ENCODE measurements around the gene LTF.
A peak's percentile ranks its signal among the peaks of the same experiment; 100 is the strongest.

LTF gene

DNA sequence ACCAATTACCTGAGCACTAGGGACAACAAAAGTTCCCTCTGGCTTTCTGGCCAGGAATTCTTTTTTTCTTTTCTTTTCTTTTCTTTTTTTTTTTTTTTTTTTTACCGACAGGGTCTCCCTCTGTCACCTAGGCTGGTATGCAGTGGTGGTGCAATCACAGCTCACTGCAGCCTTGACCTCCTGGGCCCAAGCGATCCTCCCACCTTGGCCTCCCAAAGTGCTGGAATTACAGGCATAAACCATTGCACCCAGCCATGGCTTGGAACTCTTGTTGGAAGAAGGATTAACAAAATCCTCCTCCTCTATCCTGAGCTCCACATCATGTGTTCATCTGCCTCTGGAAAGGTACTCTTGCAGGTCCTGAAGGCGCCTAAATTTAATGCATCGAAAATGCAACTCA is 2.9 kb upstream of the LTF start:
- no peak for DNase-seq

DNA sequence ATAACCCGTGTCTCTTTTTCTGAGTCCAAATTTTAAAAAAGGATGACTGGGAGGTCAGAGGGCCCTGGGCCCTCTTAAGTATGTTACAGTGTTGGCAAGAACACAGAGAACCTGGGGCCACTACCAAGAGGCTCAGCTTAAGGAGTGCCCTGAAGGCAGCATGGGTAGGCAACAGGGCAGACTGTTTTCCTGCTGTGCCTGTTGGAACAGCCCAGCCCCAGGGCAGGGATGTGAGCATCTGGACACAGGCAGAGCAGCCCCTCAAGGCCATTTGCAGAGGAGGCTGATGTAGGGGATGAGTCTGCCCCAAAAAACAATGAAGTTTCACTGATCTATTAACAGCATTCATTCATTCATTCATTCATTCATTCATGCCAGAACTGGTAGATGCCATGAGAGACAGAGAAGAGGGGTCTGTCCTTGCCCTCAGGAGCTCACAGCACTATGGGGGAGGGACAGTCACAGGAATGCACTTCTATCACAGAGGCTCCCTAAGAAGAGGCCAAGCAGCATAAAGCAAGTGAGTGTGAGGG is 2.2 kb upstream of the LTF start:
- DNase-seq, result no peak

DNA sequence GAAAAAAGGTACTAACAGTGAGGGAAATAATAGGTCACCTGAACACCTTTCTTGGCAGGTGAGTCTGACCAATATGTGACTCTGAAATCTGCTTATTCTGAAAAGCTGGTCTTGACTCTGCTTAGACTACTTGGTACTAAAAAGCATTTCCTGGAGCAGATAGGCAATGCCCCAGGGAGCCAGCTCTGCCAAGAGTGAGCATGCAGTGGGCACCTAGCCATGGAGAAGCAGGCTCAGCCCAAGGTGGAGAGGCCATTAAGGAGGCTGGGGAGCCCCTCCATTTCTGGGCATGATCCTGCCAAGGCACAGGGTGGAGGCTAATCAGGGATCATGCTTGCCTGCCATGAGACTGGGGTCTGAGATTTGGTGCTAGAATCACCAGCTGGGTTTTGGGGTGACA is 1.6 kb upstream of the LTF start:
- no peak for DNase-seq

DNA sequence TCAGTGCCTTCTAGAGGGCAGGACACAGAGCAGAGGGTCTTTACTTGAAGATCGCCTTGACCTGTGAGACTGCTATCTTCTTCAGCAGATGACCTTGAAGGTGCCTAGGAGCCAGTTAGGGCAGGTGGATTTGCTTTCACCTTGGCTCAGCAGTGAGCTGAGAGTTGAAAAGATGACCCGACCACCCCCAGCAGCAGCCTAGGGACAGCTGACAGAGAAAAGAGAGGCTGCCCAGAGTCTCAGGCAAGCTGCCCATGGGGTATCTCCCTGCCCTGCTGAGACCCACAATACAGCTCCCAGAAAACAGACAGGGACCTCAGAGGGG is 453 bp upstream of the LTF start:
- DNase-seq, result no peak

DNA sequence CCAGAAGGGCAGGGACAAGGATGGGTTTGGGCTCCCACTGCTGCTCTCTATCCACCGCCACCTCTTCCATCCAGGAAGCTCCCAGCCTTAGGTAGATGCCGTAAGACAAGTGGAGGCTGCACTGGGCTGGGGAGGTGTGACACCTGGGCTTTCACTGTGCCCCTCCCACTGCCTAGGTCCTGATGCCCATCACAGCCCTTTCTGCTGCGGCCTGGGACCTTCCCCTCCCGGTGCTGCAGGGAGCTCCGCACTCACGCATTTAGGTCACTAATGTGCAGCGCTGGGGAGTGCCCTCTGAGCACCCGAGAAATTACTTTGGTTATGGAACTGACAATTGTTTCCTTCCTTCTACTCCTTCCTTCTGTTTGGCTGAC is 850 bp downstream of the LTF start:
- no peak for DNase-seq

DNA sequence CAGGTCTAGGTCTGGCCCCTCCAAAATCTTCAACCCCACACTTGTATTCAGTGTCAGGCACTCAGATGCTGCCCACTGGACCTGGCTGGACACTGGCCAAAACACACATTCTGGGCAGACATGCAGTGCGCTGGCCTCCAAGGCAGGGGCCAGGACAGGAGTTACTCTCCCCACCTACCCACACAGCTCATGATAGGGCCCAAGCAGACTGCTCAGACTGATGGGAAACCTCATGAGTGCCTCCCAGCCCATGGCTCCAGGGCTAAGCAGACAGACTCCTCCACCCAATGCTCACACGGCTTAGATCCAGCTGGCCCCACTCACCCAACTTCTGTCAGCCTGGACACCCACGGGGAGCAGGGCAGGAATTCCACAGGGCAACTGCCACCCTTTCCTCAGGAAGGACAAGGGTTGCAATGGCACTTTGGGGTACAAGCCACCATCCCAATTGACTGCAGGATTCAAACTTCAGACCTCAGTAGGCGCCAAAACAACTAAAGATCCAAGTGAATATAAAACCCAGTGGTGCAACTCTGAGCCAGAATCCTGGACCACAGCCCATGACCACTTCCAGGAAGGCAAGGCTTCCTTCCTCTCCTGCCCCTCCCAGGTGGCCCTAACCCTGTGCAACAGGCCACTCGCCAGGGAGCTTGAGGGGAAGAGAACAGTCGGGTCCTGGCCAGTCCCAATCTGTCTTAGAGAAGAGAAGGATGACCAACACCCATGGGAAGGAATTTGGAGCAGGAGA is 1.4 kb downstream of the LTF start:
- no peak for DNase-seq

DNA sequence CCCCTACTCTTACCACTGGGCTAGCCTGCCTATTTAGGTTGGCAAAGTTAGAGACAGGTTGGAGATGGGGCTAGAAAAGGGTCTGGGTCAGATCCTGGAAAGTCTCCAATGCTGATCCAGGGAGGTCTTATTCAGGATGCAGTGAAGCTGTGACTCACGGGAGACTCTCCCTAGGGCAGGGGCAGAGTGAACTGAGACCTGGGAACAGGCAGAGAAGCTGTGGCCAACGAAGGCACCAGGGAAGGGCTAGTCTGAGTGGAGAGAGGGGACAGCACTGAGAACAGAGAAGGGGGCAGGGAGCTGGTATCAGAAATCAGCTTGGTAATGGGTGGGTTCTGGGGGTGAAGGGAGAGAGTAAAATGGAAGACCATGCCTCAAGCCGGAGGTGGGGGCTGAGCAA is 2.2 kb downstream of the LTF start:
- DNase-seq, result no peak

DNA sequence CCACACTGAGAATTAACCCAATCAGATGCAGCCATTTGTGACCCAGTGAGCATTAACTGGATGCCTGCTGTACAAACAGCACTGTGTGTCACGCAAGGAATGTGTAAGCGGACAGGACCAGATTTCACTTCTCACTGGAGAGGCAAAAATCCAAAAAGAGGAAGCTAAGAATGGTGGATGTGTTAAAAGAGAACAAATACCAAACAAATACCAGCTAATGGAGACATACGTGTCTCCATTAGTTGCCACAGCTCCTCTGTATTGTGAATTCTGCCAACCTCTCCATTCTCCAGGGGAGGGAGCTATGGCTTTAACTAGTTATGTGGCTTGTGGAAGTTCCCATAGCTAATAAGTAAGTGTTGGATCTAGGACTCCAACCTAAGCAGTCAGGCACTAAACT is 2.6 kb downstream of the LTF start:
- peak; percentile 17 to 31 for DNase-seq

DNA sequence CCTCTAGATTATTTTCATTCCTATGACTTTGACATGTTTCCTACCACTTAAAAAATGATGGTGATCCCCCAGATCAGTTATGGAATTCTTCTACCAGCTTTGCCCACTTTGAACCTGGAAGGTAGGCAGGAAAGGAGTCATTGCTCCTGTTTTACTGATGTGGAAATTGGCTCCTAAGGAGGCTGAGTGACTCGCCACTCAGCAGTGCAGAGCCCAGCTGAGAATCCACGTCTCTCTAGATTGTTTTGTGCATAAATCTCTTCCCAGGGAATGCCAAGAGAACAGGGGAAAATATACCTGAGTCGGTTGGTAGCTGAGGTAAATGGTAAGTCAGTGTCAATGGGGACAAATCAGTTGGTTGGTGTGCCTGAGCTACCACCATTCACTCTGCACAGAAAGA is 4.7 kb downstream of the LTF start:
- no peak for DNase-seq

DNA sequence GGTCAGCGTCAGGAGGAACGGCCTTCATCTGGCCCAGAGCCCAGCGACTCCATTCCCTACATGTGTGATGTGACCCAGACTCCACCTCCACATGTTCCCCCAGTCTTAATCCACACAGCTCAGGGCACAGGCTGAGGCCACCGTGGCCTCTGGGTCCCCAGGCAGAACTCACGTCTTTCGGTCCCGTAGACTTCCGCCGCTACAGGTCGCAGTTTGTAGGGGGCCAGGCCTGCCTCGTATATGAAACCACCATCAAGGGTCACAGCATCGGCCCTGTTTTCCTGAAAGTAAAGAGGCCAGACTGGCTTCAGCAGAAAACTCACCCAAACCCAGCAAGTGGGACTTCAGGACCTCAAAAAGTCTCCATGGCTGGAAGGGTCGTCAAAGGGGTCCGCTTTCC is 8.6 kb downstream of the LTF start:
- no peak for DNase-seq

DNA sequence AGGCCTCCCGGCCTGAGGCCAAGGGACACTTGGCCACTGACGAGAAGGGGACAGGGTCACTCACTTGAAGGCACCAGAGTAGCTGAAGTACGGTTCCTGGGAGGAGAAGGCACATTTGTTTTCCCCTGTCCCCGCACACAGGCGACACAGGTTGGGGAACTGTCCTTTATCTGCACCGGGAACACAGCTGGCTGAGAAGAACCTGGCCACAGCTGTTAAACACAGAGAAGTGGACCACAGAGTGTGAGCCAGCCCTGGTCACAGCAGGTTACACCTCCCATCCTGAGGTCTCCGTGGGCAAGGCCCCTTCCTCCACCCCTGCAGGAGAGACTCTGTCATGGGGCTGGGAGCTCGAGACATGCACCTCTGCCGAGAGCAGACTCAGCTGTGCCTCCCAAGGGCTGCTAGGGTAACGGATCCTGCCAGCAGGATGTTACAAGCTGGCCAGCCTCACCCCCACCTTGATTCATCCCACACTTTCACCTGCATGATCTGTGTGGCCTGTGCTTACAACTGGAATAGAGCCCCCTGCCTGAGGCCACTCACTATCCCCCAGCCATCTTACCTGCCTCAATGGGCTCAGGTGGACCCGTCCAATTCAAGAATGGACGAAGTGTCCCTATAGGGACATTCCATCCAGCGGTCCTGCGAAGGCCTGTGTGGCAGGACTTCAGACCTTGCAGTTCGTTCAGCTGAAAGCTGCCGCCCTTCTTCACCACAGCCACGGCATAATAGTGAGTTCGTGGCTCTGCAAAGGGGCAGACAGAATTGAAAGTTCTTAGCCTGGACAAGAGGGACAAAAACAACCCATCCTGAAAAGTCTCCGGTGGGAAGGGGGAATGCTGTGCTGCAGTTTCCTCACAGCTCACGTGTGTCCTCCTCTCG is 9.2 kb downstream of the LTF start:
- DNase-seq, result no peak

DNA sequence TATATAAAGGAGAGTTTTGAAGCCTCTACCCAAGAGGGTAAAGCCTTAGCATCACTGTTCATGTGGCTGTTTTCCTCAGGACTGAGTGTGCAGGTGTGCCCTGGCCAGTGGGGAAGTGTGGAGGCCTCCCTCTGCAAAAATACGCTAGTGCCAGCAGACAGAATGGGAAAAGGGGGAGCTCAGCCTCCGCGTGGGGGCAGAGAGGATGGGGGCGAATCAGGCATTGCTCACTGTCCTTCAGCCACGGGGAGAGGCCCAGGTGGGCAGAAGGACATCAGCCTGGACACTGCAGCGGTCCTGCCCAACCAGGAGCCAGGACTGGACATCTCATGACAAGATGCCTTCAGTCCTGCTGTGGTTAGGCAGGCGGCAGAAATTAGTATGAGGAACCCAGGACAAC is 10.1 kb downstream of the LTF start:
- DNase-seq, result no peak

DNA sequence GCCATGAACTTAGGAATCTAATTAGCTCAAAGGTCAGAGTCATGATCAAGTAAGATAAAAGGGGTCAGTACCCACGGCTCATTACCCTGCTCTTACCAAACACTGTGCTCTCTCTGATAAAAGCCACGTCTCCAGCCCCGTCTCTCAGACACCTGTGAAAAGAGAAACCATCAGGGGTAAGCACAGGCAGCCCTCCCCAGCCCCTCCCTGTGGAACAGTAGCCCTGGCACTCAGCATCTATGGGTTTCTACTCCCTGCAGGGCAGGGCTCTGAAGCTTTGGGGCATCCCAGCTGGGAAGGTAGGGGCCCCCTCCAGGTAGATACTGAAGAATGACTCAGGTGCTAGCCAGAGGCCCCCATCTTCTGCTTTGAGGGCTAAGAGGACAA is 10.5 kb downstream of the LTF start:
- no peak for DNase-seq

DNA sequence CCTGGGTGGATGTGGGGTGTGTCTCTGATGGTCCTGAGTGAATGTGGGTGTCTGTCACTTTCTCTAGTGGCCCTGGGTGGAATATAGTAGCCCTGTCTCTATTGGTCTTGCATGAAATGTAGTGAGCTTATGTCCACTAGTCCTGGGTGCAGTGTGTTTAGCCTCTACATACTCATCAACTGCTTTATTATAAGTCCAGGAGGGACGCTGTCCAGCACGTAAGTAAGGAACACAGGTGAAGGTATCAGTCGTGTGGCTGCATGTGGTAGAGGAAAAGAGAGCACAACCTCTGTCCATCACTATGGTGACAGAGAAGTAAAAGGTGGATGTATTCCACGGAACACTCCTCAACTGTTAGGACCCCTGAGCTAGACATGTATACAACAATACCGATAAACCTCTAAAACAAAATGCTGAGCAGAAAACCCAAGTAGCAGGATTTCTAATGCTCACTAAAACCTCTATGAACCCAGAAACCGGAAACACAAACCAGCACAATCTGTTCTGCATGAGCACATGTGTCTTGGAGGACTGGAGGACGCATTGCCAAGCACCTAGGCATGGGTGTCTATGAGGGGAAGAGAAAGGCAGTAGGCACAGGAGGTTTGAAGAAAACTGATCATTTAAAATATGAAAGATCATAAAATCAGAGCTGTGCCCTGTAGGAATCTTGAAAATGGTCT is 11.0 kb downstream of the LTF start:
- DNase-seq, result no peak

DNA sequence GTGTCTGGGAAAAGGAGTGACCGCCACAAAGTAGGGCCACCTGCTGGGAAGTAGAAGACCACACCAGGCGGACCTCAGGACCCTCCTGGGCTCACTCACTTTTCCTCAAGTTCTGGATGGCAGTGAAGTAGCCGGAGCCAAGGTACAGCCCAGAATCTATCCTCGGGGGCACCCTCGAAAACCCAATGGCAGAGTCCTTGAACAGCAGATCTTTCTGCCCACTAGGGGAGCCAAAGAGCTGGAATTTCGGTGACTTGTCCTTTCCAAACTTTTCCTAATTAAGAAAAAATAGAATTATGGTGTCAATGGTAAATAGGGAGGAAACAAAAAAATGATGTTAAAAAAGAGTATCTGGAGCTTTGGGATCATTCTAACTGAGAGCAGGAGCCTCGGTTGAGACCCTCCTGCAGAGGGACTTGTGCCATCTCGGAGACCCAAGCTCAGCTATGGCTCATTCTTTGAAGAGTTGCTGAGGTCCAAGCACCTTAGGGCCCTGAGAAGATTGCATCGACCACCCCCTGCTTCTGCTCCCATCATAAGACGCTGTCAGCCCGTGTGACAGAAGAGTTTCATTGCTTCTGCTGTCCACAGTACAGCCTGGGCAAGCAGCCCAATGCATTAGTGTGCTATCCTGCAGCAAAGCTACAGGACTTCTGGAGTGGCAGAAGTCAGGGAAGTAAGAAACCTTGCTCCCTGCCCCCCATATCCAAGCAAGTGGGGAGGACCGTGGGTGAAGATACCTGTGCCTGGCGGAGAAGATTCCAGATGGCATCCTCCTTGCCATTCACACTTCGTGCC is 14.8 kb downstream of the LTF start:
- DNase-seq, result peak; percentile 13 to 16

DNA sequence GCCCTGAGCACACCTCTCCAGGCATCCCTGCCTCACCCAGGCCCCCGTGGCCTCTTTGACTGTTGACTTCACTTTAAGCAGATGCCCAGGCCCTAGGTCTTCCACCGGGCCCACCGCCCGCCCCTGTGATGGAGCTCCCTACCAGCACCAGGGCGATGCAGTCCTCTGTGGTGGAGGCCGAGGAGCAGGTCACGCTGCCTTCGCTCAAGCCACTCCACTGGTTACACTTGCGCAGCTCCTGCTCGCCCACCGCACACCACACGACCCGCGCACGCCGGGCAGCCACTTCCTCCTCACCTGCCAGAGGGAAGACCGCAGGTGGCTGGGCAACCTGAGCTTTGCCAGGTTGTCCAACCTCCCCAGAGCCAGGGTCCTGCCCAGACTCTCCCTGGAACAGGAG is 16.0 kb downstream of the LTF start:
- DNase-seq, result no peak

DNA sequence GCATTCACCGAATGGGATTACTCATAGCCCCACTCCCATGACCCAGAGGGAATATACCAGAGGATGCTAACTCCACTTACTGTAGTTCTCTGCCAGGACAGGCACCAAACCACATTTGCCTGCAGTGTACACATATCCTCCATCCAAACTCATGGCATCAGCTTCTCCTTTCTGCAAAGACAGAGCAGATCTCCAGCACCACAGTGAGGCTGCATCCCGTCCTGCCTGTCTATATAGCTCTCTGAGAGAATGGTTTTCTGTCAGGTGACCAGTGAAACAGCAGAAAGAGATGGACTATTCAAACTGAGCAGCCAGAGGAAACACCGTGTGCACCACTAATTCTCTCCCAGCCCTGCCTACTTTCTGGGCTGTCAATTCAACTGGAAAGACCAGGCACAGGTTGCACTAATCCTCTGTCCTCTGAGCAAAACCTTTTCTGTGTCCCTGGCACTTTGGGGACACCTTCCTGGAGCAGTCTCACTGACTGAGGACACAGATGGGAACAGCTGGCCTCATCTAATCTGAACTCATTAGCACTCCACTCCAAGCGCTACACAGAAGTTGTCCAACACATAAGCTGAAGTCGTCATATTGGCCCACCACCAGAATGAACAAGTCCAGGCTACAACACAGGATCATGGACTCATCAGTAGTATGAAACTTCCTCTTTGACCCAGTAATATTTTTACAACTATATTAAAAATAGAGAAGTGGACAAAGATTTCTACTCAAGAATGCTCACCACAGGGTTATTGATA is 17.3 kb downstream of the LTF start:
- DNase-seq, result peak in 1 of 2 experiments; percentile 11

DNA sequence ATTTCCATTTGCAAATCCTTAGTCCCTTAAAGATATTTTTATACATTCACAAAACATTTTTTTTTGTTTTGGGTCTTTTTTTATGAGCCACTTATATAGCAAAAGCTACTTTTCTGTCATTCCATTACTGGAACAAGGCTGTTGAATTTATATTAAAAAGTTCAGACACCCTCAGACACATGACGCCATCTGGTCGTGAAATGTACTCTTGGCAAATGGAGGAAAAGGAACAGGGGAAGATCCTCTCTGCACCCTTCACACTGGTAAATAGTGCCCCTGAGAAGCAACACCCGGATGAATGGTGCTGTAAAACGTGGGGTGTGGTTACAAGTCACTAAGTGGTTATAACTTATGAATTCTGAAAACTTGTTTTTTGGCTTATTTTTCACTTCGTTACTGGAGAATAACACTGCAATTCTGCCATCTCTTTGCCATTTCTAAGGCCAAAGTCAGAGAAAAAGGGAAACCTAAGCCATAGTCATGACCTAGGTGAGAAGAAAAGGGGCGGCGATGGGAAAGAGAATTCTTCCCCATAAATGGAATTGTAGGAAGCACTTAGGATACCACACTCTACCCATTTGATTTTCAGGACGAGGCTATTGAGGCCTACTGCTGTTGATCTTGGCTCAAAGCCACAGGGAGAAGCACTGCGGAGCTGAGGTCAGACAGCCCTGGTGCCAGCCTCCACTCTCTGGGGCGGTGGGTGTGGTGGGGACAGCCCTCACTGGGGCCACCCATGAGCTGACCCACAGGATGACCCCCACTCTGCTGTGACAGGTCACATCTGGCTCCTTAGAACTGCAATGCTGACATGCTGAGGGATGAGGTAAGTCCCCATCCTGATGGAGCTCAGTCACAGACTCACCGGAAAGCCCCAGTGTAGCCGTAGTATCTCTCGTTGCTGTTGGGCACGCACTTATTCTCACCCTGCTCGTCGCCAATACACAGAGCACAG is 21.9 kb downstream of the LTF start:
- DNase-seq, result peak; percentile 10 to 38

DNA sequence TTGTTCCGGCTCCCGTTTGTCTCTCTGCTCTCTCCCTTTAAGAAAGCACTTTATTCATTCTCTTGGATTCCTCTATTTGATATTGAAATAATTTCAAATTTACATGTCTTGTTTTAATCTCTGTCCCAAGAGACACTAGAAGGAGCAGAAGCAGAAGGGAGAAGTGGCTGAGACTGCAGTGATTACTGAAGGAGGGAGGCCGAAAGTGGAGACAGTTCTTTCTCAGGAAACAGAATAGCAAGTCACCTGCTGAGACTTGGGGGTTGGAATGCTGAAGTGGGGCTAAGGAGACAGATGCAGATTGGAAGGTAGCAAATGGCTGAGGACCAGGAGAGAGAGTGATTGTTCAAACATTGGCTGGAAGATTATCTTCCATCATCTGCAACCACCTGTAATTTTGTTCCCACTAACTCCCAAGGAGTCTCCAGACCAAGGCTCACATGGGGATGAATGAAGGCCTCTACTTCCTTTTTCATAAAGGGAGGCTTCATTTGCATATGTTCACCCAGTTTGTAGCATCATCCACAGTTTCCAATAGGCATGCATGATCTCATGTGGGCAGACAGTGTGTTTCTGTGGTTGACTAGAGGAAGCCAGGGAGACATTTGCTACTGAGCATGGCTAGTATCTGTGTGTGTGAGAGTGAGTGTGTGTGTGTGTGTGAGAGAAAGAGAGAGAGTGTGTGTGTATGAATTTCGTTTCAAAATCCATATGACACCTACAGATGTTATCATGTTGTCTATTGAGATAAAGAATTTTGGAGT is 24.0 kb downstream of the LTF start:
- DNase-seq, result peak; percentile 17

DNA sequence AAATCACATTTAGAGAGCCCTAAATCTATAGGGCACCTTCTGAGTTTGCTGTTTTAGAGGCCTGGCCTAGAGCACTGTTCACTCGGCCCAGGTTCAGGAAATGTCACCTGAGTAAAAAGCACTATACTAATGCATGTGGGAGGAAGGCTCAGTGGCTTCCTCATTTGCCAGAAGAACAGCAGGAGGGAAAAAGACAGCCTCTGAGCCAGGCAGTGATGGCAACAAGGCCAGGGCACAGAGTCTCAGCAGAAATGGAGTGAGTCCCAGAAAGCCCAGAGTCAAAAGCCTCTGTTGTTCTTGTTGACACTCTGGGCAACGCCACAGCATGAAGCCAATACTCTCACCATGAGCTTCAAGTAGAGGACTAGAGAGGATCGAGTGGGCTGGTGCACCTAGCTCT is 25.9 kb downstream of the LTF start:
- DNase-seq, result no peak
